GM18526 (cell line): ENCODE results near the gene LCP2.

ENCODE experiments used
- POLR2A ChIP-seq: IDR thresholded peaks from 3 replicates; pipeline ENCODE4 v1.6.1; 2011; ENCODE audit not compliant: insufficient read length; ENCODE audit errors: extremely low read depth

Gene LCP2

DNA sequence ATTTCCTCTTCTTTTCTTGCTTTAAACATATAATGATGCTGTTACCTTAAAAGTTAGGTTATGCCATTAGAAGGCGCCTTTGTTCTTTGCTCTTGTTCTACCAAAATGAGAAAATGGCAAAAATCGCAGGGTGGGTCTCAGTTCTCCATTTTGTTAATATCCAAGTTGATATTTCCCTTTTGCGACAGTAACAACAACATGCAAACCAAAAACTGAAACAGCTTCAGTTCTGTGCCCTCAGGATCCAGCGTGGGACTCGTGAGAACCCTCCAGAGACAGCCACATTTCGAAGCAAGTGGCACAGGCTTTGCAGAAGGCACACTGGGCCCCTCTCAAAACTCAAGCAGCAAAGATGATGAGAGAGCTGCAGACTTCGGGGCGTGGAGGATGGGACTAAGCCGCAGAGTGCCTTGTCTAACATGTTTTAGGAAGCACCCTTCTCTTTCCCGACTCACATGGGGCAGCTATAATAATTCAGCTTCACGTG lies 33.0 kb upstream of the LCP2 start:
- TF ChIP-seq POLR2A: no peak

DNA sequence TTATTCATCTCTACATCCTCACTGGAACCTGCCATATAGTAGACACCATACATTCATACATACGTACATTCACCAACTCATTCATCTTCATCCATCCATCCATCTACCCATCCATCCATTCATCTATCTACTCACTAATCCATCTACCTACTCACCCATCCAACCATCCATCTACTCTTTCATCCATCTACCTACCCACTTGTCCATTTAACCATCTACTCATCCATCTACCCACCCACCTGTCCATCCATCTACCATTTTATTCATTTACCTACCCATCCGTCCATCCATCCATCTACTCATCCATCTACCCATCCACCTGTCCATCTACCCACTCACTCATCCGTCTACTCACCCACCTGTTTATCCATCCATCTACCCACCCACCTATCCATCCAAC lies 31.9 kb upstream of the LCP2 start:
- no peak for TF ChIP-seq POLR2A

DNA sequence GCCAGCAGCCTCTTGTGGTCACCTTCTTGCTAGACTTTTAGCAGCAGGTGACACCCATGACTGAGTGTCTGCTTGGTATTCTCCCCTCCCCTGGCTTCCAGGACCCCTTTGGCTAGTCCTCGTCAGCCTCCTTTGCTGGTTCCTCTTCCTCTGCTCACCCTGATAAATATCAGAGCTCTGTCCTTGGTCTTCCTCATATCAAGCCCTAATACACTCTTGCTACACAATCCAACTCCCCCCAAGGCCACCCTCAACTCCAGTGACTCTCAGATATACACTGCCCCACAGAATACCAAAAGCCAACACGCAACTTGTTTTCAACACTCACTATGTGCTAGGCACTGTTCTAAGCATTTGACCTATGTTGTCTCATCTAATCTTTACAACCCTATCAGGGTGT lies 30.3 kb upstream of the LCP2 start:
- TF ChIP-seq POLR2A: no peak

DNA sequence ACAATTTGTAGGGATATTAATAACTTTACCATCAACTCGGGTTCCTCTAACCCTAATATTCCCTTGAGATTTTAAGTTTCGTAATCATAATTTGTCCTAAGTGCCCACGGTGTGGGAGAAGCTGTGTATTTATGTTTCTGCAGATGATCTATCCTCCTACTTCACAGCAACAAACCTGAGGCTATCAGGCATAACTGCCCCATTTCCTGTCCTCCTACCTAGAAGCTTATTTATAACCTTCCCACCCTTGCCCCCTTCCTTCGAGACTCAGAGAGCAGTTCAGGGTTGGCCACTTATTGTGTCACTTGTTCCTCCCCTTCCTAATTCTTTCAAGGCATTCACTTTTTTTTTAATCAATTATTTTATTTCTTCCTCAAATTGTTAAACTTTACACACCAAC lies 29.6 kb upstream of the LCP2 start:
- TF ChIP-seq POLR2A: no peak

DNA sequence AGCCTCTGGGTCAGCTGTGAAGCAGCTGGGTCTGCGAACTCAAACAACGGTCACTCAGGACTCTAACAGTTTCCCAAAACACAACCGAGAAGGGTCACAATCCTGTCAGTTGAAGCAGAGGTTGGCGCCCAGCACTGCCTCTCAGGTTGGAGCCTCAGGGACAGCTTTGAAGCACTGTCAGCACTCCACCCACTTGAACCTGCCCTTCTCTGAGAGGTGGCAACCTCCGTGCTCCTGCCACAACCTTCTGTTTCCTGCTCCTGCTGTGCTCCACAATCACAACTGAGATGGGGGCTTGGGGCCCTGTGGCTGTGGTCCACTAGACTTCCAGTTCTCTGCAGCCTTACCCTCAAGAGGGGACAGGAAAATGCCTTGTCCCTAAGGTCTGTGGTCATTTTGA lies 21.7 kb upstream of the LCP2 start:
- no peak for TF ChIP-seq POLR2A

DNA sequence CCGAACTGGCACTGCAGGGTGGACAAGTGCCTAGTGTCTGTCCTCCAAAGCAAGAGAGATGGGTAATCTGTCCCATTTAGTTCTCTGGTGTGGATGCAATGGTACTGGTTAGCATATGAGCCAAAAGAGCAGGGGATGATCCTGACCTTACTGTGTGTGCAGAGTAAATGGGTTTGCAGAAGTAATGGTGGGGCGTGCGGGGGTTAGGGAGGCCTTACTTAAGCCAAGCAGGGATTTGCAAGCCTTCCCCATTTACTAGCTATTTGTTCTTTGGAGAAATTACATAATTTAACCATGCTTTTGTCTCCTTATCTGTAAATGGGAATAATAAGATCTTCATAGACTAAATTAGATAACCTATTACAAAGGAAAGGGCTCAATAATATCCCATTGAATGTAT lies 19.9 kb upstream of the LCP2 start:
- TF ChIP-seq POLR2A: no peak

DNA sequence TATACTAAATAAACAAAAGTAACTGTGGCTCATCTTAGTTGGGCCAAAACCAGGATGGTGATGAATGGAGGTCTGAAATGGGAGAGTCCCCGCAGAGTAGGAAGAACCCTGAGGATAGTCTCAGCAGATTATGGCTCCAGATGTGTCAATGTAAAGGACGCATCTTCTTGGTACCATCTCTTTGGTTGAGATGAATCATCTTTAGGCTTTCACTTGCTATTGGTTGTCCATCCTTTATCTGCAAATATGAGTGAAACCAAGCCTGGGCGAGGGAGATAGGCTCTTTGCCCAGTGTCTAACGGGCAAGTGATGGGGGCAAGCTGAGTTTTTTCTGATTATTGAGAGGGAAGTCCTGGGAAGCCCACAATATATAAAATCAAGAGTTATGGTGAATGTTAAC lies 19.4 kb upstream of the LCP2 start:
- no peak for TF ChIP-seq POLR2A

DNA sequence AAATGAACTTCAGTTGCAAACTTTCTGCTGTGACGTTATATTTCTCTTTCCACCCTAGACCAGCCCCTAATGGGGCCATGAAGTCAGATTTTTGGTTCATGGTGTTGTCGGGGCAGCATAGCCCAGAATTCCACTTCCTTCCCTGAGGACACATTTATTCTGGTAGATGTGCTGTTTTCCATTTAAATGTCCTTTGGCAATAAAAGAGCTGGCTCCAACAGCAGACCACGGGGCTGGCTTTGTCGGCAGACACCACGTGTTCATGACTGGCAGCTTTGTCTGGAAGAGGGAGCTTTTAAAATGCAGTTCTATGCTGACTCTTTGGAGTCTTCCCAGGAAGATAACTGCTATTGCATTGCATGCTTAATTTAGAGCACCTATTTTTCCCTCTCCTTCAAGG lies 17.6 kb upstream of the LCP2 start:
- TF ChIP-seq POLR2A: no peak

DNA sequence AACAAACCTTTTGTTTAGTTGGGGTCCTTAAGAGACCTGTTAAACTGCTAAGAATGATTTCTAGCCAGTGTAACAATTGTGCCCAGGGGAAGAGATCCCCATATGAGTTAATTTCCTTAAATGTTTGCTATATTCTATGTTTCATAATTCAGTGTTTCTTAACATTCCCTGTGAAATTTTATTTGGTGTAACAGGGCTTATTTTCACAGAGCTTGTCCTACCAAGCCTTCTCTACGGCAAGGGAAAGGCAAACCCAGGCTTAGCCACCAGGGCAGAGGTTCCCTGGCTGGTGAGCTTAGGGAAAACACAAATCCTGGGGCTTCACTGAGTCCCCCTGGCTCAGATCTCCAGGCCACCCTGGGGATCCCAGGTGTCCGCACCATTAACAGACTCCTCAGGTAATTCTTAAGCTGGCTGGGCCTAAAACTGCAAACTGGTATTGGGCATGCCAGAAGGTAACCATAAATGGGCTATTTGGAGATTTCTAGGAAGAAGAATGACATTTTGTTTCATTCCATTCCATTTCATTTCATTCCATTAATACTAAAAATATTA lies 17.0 kb upstream of the LCP2 start:
- no peak for TF ChIP-seq POLR2A

DNA sequence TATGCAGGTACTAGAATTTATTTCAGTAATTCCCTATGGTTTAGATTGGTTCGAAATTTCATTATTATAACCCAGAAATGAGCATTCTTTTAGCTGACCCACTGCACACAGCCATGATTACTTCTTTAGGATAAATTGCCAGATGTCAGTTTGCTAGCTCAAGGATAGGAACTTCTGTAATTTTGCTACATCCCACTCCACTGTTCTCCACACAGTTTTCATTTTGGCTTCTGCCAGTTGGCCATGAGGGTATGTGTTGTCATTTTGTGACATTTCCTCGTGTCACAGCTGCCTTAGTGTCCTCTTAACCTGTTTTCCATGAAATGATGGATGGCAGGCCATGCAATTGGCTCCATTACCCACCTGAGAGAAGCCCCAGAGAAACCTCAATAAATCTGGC lies 16.2 kb upstream of the LCP2 start:
- TF ChIP-seq POLR2A: no peak

DNA sequence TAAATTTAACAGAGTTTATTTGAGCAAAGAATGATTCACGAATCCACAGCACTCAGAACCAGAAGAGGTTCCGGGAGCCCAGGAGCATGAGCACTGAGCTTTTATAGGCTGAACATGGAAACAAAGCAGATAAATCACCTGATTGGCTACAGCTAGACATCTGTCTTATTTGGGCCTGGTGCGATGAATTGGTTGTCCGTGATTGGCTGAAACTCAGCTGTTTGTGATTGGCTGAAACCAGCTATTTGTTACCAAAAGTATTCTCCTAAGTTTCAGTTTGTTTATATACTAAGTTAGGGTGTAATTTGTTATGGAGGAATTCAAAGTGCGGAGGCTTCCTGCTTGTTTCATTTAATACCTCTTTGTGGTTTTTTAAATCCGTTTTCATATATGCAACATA lies 15.8 kb upstream of the LCP2 start:
- no peak for TF ChIP-seq POLR2A

DNA sequence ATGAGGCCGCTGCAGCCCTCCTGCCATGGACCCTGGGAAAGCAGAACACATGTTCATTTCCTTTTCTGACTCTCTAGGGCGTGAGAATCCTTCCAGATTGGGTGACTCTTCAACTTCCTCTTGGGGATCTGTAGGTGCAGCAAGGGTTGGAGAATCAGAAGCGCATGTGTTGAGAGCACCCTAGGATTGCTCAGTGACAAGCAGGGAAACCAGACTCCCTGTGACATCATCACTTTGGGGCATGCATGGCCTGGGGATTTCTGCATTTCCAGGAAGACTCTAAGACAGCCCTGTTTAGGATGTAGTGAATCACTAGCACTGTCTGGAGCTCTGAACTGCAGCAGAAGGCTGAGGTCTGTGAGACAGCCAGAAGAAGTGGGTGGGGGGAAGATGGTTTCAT lies 15.1 kb upstream of the LCP2 start:
- no peak for TF ChIP-seq POLR2A

DNA sequence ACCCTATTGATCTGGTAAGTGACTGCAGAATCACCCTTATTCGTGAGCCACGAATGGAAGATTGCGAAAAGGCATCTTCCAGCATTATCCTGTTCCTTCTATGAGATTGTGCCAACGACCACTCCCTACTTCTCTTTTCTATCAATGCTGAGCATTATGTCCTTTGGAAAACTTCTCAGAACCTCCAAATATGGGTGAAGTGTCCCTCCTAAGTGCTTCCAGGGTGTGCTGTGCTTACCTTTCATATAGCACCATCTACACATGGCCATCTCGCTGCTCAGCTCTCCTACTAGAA lies 14.7 kb upstream of the LCP2 start:
- no peak for TF ChIP-seq POLR2A

DNA sequence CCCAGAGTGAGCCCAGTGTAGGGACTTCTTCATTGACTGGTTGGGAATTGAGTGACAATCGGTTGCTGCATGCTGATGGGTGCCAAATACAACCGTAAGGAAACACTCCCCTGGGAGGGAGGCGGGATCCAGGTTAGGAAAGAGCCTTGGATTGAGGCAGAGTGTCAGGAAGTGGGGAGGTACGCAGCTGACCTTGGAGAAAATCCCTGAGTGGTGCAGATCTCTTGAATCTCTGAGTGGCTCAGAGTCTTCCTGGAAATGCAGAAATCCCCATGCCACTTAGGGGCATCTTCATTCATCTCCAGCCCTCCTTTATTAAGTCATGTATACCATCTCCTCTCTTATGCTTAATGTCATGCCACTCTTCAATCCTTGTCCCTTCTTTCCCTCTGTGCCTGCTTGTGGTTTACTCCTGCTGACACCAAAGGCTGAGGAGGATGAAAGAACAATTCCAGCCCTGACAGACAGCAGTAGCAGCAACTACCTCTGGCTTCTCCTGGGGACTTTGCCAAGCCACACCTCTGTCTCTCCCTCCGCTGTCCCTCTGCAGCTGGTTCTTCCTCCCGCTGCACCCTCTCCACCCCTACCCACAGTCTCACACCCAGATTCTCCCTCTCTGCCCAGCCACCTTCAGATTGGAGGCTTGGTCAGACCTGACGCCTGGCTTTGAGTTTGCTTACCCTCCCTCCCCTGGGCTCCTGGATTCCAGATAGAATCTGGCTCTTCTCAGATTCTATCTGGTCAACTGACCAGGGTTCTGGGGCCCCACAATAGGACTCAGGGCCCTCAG lies 14.1 kb upstream of the LCP2 start:
- TF ChIP-seq POLR2A: no peak

DNA sequence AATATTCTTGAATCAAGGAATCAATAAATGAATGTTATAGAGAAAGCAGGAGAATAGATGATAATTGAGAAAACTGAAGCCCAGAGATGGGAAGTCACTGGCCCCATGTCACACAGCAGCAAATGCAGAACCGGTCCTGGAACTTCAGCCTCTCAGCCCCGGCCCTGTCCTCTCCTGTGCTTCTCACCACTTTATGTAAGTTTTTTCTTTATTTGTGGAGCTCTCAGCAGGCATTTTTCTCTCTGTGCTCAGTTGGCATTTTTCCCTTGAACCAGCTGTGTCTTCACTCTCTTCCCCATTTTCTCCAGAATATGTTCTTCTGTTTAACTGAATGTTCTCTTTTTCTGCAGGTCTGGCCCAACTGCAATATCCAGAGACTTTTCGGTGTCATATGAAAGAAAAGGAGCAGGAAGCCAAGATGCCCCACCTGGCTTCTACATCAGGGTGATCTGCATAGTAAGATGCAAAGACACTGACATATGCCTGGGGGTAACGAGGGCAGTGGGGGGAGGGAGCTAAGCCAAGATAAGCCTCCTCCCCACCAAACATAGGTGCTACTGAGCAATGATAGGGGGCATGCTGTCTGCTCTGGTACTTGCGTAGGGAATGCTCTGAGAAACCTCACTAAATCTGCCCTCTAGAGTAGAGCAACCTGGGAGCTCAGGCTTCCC lies 12.8 kb upstream of the LCP2 start:
- no peak for TF ChIP-seq POLR2A

DNA sequence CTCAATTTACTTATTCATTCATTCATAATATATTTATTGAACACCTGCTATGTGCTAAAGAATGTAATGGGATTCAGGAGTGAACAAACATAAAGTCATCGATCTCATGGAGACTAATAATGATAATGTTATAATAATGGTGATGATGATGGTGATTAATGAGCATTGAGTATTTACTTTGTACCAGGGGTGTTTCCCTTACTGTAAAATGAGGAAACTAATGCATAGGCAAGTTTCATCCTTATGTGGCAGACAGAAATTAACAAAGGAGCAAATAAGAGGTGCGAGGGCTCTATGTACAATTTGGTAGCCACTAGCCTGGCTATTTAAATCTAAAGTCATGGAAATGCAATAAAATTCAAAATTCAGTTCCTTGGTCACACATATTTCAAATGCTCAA lies 11.1 kb upstream of the LCP2 start:
- TF ChIP-seq POLR2A: no peak
